Activated CD8-positive, alpha-beta memory T cell treated with anti-CD3 and anti-CD28 coated beads, Interleukin-2, amount 50 U/mL, for 24 hours (primary cell): ENCODE measurements around the gene HMCN2.

Source experiments
- DNase-seq: peaks from one replicate; pipeline ENCODE4 v3.0.0-alpha.2; 2020; ENCODE audit errors: extremely low read depth

HMCN2 gene

DNA sequence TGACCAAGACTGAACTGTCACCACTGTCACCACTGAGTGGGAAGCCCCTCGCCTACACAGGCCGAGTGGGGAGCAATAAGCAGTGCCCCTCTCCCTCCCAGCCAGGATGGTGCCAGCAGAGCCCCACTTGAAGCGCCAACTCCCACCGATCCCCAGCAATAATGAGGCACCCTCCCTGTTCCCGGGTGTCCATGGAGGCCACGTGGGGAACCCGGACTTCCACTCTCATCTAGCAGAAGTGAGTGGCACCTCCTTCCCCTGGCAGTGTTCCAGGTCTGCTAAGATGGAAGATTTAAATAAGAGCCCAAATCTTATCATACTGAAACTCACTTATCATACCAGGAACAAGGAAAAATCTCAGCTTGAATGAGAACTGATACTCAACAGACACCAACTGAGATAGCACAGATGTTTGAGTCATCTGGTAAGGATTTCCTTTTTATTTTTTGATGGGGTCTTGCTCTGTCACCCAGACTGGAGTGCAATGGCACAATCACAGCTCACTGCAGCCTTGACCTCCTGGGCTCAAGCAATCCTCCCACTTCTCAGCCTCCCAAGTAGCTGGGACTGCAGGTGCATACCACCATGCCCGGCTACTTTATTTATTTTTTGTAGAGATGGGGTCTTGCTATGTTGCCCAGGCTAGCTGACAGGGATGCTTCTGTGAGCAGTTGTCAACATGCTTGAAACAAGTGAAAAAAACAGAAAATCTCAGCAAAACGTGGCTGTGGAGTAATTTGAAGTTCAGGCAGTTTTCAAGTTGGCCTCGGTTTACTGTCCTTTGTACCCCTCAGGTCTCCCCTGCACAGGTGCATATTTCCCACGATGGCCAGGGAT is 149.6 kb downstream of the HMCN2 start:
- DNase-seq, result no peak

DNA sequence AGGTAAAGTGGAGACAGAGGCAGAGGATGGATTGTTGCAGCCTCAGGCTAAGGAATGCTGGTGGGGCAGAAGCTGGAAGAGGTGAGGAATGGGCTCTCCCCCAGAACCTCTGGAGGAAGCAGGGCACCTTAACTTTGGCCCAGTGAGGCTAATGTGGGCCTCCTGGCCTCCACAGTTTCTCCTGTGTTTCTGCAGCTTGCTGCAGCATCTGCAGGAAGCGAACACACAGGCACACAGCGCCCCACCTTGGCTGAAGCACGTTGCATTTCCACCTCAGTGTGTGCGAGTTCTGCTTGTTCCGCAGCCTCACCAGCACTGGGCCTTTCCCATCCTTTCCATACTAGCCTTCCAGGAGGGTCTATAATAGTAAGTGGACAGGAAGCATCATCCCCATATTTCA is 152.0 kb downstream of the HMCN2 start:
- DNase-seq, result no peak

DNA sequence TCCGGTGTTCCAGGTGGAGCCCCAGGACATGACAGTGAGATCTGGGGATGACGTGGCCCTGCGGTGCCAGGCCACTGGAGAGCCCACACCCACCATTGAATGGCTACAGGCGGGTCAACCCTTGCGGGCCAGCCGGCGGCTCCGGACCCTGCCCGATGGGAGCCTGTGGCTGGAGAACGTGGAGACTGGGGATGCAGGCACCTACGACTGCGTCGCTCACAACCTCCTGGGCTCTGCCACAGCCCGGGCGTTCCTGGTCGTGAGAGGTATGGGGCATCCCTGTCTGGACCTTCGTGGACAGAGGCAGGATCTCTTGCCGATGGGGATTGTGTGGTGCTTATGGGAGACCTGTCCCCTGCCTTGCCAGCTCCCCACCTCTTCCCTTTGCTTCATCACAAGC is 153.2 kb downstream of the HMCN2 start:
- DNase-seq, result no peak

DNA sequence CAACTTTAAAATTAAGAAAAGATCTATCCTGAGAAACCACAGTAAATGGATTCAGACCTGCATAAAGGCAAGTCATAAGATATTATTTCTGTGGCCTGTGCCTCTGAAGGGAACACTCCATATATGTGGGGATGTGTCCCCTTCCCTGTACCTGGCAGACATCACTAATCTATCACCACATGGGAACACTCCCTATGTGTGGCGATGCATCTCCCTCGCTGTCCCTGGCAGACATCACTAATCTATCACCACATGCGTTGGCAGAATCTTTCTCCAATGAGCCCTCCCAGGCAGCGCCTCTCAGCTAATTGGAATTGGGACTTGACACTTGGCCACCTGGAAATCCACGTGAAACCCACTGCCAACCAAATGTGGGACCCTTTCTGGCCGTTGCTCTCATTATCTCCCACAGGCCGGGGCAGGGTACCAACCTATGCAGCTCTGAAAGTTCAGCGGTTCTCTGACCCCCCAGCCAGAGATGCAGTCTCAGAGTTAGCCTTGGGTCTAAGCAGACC is 154.0 kb downstream of the HMCN2 start:
- no peak for DNase-seq

DNA sequence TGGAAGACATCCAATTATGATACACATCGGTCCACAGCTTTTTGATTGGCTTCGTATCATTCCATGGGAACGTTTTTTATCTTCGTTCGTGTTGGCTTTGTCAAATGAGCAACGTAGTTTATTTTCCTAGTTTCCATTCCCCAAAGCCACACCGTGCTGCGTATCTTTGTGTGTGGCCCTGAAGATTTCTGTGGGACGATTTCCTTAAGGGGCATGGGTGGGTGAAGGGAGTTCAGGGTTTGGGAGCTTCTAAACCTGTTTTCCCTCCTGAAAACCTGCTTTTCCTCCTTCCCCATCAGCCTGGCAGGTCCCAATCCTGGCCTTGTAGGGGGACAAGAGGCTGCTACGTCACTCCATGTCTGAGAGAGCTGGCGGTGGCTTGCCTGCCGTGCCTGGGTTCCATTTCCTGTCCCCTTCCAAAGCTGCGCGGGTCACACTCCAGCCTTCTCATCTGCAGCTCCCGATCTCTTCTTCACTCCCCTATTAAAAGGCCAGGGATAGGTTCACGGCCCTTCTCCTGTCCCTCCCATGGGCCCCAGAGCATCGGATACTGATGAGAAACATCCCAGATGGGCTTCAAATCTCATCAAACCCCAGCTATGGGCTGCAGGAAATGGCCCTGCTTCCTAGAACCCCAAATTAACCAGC is 155.7 kb downstream of the HMCN2 start:
- DNase-seq, result no peak

DNA sequence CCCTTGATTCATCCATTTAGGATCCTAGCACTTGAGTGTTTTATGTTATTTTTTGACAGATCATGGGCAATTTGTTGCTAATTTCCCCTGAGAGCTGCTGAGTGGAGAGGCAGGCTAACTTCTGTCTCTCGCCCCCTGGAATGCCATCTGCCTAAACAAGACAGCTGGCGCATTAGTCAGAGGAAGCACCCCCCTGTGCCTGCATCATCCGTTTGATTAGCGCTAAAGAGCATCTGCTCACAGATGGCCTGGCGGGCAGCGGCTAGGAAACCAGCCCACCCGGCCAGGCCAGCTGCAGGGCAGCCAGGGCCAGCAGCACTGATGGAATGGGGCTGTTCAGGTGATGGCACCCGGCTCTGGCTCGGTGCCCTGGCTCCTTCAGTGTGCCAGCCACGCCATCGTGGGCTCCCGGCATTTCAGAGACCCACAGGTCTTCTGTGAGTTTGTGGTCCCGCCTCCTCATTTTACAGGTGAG is 156.3 kb downstream of the HMCN2 start:
- no peak for DNase-seq

DNA sequence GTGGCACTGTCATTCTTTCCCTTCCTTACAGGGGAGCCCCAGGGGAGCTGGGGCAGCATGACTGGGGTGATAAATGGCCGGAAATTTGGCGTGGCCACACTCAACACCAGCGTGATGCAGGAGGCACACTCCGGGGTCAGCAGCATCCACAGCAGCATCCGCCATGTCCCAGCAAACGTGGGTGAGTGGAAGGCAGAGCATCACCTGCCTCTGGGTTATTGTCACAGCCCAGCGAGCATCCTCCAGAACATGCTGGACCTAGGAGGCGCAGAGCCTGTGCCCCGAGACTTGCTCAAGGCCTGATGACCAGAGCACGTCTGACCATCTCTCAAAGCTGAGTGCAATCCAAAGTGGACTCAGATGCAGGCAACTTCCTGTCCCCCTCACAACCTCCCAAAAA is 157.0 kb downstream of the HMCN2 start:
- DNase-seq, result no peak

DNA sequence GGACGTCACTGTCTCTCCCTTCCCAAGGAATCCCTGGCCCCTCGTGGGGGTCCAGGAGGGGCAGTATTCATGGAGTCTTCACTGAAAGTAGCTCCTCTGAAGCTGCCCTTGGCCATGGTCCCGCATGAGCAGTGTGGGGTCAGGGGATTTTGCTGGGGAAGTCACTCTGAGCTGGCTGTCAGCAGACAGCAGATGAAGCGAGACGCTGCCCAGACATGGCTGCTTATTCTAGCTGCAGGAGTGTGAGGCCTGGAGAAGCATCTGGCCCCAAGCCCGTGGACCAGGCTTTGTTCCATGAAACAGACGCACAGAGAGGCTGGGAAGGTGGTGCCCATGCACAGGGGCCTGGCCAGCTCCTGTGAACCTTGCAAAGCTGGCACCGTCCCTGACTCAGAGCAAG is 157.7 kb downstream of the HMCN2 start:
- no peak for DNase-seq

DNA sequence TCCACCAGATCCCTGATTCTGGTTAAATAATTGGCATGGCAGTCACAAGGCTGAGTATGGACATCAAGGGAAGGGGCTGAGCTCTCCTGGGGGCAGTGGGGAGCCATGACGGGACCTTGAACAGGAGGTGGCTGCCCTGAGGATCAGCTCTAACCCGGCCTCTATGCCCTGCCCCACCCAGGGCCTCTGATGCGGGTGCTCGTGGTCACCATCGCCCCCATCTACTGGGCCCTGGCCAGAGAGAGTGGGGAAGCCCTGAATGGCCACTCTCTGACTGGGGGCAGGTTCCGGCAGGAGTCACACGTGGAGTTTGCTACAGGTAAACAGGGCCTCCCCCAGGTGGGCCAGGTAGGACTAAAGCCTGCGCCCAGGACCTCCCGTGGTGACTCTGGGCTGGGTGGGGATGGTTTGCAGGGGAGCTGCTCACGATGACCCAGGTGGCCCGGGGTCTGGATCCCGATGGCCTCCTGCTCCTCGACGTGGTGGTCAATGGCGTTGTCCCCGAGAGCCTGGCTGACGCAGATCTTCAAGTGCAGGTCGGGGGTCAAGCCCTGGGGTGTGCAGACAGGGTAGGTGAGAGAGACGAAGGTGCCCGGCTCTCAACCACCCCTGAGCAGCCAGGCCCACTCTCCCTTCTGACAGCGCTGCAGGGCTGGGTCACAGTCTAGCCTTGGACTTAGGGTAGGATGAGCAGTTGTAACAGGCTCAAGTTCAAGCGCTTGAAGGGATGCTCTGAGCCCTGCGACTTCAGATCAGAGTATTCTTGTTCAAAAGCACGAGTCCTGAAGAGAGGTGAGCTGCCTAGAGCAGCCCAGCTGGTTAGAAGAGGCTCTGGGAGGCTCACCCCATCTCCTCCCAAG is 159.3 kb downstream of the HMCN2 start:
- no peak for DNase-seq

DNA sequence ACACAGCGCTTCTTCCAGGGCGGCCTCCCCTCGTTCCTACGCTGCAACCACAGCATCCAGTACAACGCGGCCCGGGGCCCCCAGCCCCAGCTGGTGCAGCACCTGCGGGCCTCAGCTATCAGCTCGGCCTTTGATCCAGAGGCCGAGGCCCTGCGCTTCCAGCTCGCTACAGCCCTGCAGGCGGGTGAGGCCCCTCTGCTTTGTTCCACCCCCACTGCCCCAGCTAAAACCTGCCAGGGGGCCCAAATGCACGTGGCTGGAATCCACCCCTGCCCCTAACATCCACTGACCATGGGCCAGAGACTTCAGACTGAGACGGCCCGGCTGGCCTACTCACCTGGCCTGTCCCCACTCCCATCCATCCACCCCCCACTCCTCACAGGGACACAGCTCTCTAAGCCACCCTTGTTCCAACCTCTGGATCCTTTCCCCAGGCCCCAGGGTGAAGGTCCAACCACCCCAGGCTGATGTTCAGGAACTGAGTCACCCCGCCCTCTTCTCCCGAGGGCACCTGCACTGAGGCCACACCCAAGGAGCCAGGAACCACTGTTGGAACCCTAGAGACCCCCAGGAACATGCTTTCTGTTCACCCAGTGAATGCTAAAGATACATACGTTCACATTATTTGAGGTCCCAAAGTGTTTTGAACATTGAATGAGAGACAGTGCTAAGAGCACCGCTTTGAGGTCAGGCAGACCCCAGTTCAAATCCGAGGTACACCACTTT is 160.3 kb downstream of the HMCN2 start:
- DNase-seq, result no peak

DNA sequence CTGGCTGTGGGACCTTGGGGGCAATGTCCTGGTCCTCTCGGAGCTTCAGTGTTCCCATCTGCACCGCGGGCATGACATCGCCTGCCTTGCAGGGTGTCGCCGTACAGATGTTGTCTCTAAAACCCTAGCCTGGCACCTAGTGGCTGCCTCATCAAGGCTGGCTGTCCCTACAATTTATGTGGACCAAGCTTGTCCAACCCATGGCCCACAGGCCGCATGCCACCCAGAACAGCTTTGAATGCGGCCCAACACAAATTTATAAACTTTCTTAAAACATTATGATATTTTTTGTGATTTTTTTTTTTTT is 160.9 kb downstream of the HMCN2 start:
- no peak for DNase-seq

DNA sequence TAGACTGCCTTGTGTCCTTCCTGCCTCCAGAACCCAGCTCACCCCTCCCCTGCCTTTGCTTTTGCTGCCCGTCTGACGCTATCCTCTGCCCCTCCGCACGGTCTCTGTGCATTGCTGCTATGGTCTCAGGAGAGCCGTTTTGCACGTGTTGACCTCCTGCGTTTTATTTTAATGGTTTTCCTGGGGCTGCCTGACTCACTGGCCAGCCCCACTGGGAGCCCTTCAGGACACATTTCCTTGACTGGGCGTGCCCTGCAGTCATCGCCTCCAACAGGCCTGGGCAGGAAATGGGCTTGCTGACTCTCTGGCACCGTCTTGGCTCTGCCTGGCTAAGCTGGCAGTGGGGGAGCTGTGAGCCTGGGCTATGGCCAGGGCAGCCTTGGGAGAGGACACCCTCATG is 161.3 kb downstream of the HMCN2 start:
- DNase-seq, result no peak

DNA sequence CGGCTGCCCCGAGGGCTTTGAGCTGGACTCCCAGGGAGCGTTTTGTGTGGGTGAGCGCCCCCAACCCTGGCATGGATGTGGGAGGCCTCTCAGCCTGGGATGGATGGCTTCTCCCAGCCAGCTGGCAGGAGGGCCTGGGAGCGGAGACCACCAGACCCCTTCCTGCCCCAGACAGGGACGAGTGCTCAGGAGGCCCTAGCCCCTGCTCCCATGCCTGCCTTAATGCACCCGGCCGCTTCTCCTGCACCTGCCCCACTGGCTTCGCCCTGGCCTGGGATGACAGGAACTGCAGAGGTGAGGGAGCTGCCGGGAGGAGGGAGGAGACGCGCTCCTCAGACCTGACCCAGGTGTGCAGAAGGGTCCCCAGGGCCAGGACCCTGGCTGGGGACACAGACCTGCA is 161.8 kb downstream of the HMCN2 start:
- no peak for DNase-seq

DNA sequence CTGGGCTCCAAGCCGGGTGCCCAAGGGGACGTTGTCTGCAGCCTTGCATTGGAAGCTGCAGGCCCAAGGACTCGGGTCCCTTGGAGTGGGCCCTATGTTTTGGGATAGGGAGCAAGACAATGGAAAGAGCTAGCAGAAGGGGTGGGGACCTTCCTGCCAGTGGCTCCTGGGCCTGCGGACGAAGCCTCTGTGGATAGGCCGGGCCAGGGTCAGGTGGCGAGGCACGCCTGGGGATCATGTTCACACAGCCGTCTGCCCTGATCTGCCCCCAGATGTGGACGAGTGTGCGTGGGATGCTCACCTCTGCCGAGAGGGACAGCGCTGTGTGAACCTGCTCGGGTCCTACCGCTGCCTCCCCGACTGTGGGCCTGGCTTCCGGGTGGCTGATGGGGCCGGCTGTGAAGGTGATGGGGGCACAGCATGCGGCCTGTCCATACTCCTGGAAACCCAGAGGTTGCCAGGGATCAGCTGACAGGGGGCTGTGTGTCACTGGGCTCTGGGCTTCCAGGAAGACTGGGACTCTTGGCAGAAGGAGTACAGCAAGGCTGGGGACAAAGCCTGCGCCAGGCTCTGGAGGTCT is 162.6 kb downstream of the HMCN2 start:
- no peak for DNase-seq

DNA sequence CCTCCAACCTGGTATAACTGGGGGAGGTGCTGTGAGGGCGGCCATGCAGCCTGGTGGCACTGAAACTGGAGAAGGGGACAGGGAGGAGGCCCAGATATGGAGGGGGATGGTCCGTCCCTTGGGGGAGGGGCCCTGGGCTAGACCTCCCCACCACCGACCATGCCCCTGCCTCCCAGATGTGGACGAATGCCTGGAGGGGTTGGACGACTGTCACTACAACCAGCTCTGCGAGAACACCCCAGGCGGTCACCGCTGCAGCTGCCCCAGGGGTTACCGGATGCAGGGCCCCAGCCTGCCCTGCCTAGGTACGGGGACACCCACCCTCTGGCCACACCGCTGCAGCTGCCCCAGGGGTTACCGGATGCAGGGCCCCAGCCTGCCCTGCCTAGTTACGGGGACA is 163.8 kb downstream of the HMCN2 start:
- DNase-seq, result no peak

DNA sequence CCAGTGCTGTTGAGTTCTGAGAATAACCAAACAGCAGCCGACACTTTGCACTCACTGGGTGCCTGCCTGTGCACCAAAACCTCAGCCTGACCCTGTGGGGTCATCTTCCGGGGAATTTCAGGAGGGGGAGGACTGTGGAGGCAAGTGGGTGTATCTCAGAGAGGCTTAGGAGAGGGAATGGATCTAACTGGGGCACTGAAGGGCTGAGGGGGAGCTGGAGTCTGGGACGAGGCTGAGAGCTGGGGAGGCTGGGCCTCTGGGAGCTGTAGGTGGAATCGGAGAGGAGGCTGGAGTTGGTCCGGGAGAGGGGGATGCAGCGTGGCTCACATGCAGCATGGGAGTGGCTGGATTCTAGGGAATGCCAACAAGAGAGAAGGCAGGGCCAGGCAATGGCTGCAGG is 164.3 kb downstream of the HMCN2 start:
- no peak for DNase-seq

DNA sequence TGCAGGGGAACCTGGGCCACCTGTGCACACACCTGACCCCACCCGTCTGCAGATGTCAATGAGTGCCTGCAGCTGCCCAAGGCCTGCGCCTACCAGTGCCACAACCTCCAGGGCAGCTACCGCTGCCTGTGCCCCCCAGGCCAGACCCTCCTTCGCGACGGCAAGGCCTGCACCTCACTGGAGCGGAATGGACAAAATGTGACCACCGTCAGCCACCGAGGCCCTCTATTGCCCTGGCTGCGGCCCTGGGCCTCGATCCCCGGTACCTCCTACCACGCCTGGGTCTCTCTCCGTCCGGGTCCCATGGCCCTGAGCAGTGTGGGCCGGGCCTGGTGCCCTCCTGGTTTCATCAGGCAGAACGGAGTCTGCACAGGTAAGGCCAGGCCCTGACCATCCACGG is 164.7 kb downstream of the HMCN2 start:
- no peak for DNase-seq

DNA sequence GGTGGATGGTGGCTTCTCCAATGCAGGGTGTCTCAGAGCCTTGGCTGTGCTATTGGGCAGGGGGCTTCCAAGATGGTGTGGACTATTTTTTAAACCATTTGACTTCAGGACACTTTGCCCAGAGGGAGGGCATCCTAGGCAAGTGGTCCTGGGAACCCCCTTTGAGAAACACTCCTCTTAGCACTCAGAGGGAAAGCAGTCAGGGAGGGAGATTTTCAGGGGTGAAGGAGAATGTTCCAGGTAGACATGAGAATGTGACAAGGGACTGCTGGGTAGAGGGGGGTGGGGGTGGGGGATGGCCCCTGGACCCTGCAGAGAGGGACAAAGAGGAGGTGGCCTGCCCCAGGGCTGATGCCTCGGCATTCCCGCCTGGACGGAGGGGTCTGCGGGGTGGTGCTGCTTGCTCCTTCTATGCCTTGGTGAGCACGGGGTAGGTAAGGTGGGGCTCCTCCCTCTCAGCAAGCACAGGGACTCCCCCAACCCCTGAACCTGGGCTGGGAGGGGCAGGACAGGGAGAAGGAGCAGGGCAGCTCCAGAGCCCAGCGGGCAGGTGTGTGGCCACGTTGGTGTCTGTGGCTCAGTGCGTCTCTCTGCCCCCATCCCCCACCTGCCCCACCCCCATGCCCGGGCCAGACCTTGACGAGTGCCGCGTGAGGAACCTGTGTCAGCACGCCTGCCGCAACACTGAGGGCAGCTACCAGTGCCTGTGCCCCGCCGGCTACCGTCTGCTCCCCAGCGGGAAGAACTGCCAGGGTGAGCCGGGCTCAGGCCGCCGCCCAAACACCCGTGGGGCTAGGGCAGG is 165.4 kb downstream of the HMCN2 start:
- no peak for DNase-seq

DNA sequence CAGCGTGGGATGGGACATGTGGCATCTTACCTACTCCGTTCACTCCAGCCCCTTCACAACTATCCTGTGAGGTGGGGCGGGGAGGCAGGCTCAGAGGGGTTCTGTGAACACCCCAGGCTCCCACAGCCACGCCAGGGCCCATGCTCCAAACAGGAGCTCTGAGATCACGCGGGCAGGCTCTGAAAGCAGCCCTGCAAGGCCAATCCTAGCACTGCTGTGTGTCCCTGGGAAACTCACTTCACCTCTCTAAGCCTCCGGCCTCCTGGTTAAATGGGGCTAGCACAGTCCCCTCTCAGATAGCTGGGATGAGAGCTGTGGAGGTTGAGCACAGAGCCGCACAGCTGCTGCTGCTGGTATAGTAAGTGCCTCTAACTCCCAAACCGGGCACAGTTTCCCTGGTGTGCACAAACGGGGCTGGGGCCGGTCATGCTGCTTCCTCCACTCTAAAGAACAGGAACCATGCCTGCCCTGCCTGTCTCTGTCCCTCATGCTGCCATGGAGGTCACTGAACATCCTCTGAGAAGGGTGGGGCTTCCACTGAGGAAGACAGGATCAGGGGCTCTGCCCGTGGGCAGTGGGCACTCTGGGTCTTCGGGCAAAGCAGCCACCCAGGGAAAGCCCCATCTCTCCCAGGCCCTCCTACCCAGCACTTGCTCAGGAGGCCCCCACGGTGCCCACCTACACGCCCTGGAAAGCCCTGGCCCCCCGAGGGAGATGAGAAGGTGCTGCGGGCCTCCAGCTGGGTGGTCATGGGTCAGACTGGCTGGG is 166.2 kb downstream of the HMCN2 start:
- DNase-seq, result no peak

DNA sequence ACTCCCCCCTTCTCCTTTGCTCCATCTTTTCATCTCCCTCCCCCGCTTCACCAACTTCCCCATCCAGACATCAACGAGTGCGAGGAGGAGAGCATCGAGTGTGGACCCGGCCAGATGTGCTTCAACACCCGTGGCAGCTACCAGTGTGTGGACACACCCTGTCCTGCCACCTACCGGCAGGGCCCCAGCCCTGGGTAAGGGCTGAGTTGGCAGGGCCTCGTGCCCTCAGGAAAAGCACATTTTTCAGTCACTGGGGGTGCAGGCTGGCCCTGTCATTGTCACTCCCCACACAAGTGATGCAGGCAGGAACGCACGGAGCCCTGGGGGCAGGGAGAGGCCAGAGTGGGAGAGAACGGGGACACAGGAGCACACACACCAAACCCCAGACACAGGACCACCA is 166.8 kb downstream of the HMCN2 start:
- no peak for DNase-seq
